GM12878 (cell line): ENCODE measurements around the gene CD2. TPM values are rescaled to one million over a fixed set of nuclear protein-coding genes. Genes with fewer than 3 reads are reported as not detected.

ENCODE experiments used
- ATAC-seq: fragments of 200-7000 bp; cut with Tn5 transposase; 3 replicates; pipeline ENCODE4 v1.9.1; 2020; ENCODE audit warnings: mild to moderate bottlenecking, moderate library complexity
- BruUV-seq: library from RNA; stranded (reverse); fragments of 400-500 nt; replicated peaks from 2 replicates; lab custom pipeline; 2021; lab: Mats Ljungman, UMichigan
- CTCF ChIA-PET: fragments of 300-600 bp; sonication (Branson Sonifier 250); formaldehyde crosslinking; extraction: SDS; loops from one replicate; lab custom pipeline; 2021; ENCODE audit warnings: inconsistent platforms; lab: Yijun Ruan, JAX
- POLR2A ChIA-PET: fragments of 350-600 bp; formaldehyde crosslinking; extraction: SDS; loops from one replicate; lab custom pipeline; 2021; ENCODE audit warnings: inconsistent platforms; lab: Charles Lee
- RAD21 ChIA-PET: fragments of 300-600 bp; sonication (Branson Sonifier 250); formaldehyde crosslinking; loops from one replicate; lab custom pipeline; 2023; ENCODE audit warnings: antibody characterized with exemption; ENCODE audit not compliant: unreplicated experiment; lab: Charles Lee
- SMC1A ChIA-PET: fragments of 300-600 bp; sonication (Branson Sonifier 250); formaldehyde crosslinking; loops from one replicate; lab custom pipeline; 2023; ENCODE audit not compliant: unreplicated experiment, uncharacterized antibody; lab: Charles Lee
- DNase-seq: peaks from one replicate; pipeline ENCODE4 v3.0.0-alpha.2; 2011; ENCODE audit warnings: low read depth, low spot score
- FAIRE-seq: peaks from 3 replicates; lab custom pipeline; 2011; peaks lifted over from hg19 to GRCh38; lab: Jason Lieb, UNC
- H2AFZ ChIP-seq: 2 replicates; pipeline ENCODE4 v1.6.0; 2011; ENCODE audit warnings: low read depth, low read length, control low read depth; ENCODE audit not compliant: control insufficient read depth
- H3K27ac ChIP-seq: 2 replicates; pipeline ENCODE4 v1.5.1; 2011; ENCODE audit warnings: control low read depth; ENCODE audit not compliant: control insufficient read depth, insufficient read depth
- H3K27me3 ChIP-seq, 2 experiments: replicated peaks in 1 of 2; 2 replicates each; pipeline versions ENCODE4 v1.6.0 to v1.6.1; 2011; ENCODE audit warnings: low read length in 1 of 2; ENCODE audit not compliant: control insufficient read depth in 2 of 2, insufficient read depth in 2 of 2
- H3K36me3 ChIP-seq, 2 experiments: 2 replicates each; pipeline ENCODE4 v1.5.1; 2011; ENCODE audit warnings: low read length in 1 of 2; ENCODE audit not compliant: control insufficient read depth in 2 of 2, insufficient read depth in 2 of 2
- H3K4me1 ChIP-seq: 2 replicates; pipeline ENCODE4 v1.6.1; 2011; ENCODE audit warnings: mild to moderate bottlenecking, low read length, moderate library complexity, mixed read lengths; ENCODE audit not compliant: control insufficient read depth, insufficient read depth
- H3K4me2 ChIP-seq: 2 replicates; pipeline ENCODE4 v1.6.0; 2011; ENCODE audit warnings: control low read depth; ENCODE audit not compliant: control insufficient read depth, insufficient read depth
- H3K4me3 ChIP-seq: fragments of 200-600 bp; sonication (generic); 2 replicates; pipeline ENCODE4 v1.5.1; 2016
- H3K79me2 ChIP-seq: 2 replicates; pipeline ENCODE4 v1.6.0; 2011; ENCODE audit warnings: low read length; ENCODE audit not compliant: control insufficient read depth, insufficient read depth
- H3K9ac ChIP-seq: 2 replicates; pipeline ENCODE4 v1.8.0; 2011; ENCODE audit warnings: low read length, control low read depth, mixed read lengths; ENCODE audit not compliant: control insufficient read depth, insufficient read depth
- H3K9me3 ChIP-seq: replicated peaks from 3 replicates; pipeline ENCODE4 v1.5.1; 2011; ENCODE audit warnings: mild to moderate bottlenecking, low read length; ENCODE audit not compliant: control insufficient read depth, insufficient read depth
- H4K20me1 ChIP-seq: 2 replicates; pipeline ENCODE4 v1.6.0; 2011; ENCODE audit not compliant: control insufficient read depth, insufficient read depth
- BRCA1 ChIP-seq: IDR thresholded peaks from 2 replicates; pipeline ENCODE4 v1.6.1; 2011; ENCODE audit warnings: low read depth, low read length, improper control_type of control experiment
- CBX3 ChIP-seq: fragments of 200-600 bp; sonication (generic); IDR thresholded peaks from 2 replicates; pipeline ENCODE4 v1.6.1; 2016; ENCODE audit warnings: low read depth, borderline replicate concordance
- CREM ChIP-seq: IDR thresholded peaks from 2 replicates; pipeline ENCODE4 v1.6.1; 2014; ENCODE audit warnings: antibody characterized with exemption, low read depth
- EGR1 ChIP-seq, 2 experiments: IDR thresholded peaks; 1 replicate in 1 of 2; 2 replicates in 1 of 2; pipeline ENCODE4 v1.6.1; 2011 to 2012; ENCODE audit warnings: low read depth in 2 of 2, low read length in 2 of 2, borderline replicate concordance in 1 of 2, mild to moderate bottlenecking in 1 of 2, moderate library complexity in 1 of 2
- KAT2A ChIP-seq: conservative IDR thresholded peaks from 2 replicates; pipeline ENCODE4 v1.6.1; 2011; ENCODE audit warnings: low read depth, low read length; ENCODE audit not compliant: control insufficient read depth
- RAD21 ChIP-seq: IDR thresholded peaks from 2 replicates; pipeline ENCODE4 v1.6.1; 2011; ENCODE audit warnings: mild to moderate bottlenecking, low read depth, low read length, moderate library complexity; ENCODE audit not compliant: insufficient read depth
- RAD51 ChIP-seq: fragments of 450-650 bp; IDR thresholded peaks from 2 replicates; pipeline ENCODE4 v1.6.1; 2016; ENCODE audit warnings: moderate library complexity, mild to moderate bottlenecking, inconsistent platforms
- SPI1 ChIP-seq: IDR thresholded peaks from 2 replicates; pipeline ENCODE4 v1.6.1; 2011; ENCODE audit warnings: low read depth, mild to moderate bottlenecking, low read length, moderate library complexity, borderline replicate concordance; ENCODE audit not compliant: insufficient read depth
- ZBED1 ChIP-seq: IDR thresholded peaks from 2 replicates; pipeline ENCODE4 v1.6.1; 2016; ENCODE audit warnings: borderline replicate concordance
- ZNF384 ChIP-seq: IDR thresholded peaks from 2 replicates; pipeline ENCODE4 v1.6.1; 2012; ENCODE audit warnings: low read depth, mild to moderate bottlenecking, low read length, improper control_type of control experiment, borderline replicate concordance
- whole genome bisulfite sequencing: methylation state at CpG from one replicate; pipeline ENCODE4 v1.1.6; 2016; ENCODE audit warnings: low lambda C conversion rate; ENCODE audit not compliant: insufficient replicate concordance, insufficient coverage; ENCODE audit errors: missing lambda C conversion rate; 5-methylcytosine and 5-hydroxymethylcytosine counted together
- in situ Hi-C: fragments of 300-500 bp; cut with MboI; formaldehyde crosslinking; loops from 9 replicates; pipeline ENCODE4 v1.14.3; 2018; ENCODE audit warnings: mixed read lengths
- intact Hi-C: fragments of 100-400 bp; cut with micrococcal nuclease; formaldehyde crosslinking; loops from one replicate; pipeline ENCODE4 v1.14.2; 2022; ENCODE audit not compliant: unreplicated experiment
- polyA plus RNA-seq, 11 experiments: library from polyadenylated mRNA; depleted of rRNA in 4 of 11; unstranded in 6 of 11; stranded (reverse) in 5 of 11; fragments of >200 nt; fragmentation: Nextera tagmentation in 4 of 11; fragmentation: Illumina TruSeq in 1 of 11; extraction: Ambion mirVana in 4 of 11; extraction: Trizol in 1 of 11; gene quantifications; 1 replicate in 1 of 11; 2 replicates in 10 of 11; pipeline versions ENCODE4 v1.2.1 to v1.2.3, GENCODE V29; 2011 to 2016; ENCODE audit warnings: inconsistent platforms in 2 of 11, missing spikeins in 2 of 11, low read depth in 1 of 11
- total RNA-seq, 4 experiments: library from RNA; depleted of rRNA in 3 of 4; stranded (reverse); fragments of >200 nt in 3 of 4; fragmentation: Illumina TruSeq in 1 of 4; extraction: Trizol in 1 of 4; gene quantifications; 2 replicates each; pipeline versions ENCODE4 v1.2.1 to v1.2.3, GENCODE V29; 2013 to 2021
- TF ChIP-seq, protein P1 (sequence below): IDR thresholded peaks from 2 replicates; pipeline ENCODE4 v1.6.1; 2011; ENCODE audit warnings: low read depth, low read length, improper control_type of control experiment, borderline replicate concordance
- TF ChIP-seq, protein P2 (sequence below): fragments of 450-650 bp; formaldehyde crosslinking; IDR thresholded peaks from 2 replicates; pipeline ENCODE4 v1.4.0; 2020; ENCODE audit warnings: mild to moderate bottlenecking, moderate library complexity
- TF ChIP-seq, protein P3 (sequence below): fragments of 450-650 bp; IDR thresholded peaks from 2 replicates; pipeline ENCODE4 v1.6.1; 2017; ENCODE audit warnings: antibody characterized with exemption, mild to moderate bottlenecking, moderate library complexity
- TF ChIP-seq, protein P4 (sequence below): fragments of 450-650 bp; IDR thresholded peaks from 2 replicates; pipeline ENCODE4 v1.6.1; 2014; ENCODE audit warnings: mild to moderate bottlenecking

The CD2 gene
- total and polyA plus RNA-seq, 10 of the 15 experiments (the other 5 are each of a cell fraction or from before 2014, with no cell fraction given): 0.15 to 4.3 (median 2.8) TPM

DNA sequence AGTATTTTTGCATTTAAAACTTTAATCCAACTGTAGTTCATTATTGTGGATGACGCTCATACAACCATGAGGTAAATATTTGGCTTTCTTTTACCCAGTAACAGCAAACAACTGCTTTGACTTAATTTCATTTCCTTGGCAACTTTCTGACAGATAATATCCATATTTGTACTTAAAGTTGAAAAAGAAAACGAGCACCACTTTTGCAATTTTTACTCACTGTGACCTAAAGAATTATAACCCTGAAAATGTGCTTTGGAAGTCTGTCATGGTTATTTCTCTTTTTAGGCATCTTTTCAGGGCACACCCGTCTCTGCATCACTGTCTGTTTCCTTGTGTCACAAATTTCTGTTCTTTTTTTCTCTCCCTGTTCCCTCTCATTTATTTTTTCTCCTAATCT lies 918 bp upstream of the CD2 start (continued):
- TF ChIP-seq, protein P1, sequence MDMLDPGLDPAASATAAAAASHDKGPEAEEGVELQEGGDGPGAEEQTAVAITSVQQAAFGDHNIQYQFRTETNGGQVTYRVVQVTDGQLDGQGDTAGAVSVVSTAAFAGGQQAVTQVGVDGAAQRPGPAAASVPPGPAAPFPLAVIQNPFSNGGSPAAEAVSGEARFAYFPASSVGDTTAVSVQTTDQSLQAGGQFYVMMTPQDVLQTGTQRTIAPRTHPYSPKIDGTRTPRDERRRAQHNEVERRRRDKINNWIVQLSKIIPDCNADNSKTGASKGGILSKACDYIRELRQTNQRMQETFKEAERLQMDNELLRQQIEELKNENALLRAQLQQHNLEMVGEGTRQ: no peak
- TF ChIP-seq, protein P2, sequence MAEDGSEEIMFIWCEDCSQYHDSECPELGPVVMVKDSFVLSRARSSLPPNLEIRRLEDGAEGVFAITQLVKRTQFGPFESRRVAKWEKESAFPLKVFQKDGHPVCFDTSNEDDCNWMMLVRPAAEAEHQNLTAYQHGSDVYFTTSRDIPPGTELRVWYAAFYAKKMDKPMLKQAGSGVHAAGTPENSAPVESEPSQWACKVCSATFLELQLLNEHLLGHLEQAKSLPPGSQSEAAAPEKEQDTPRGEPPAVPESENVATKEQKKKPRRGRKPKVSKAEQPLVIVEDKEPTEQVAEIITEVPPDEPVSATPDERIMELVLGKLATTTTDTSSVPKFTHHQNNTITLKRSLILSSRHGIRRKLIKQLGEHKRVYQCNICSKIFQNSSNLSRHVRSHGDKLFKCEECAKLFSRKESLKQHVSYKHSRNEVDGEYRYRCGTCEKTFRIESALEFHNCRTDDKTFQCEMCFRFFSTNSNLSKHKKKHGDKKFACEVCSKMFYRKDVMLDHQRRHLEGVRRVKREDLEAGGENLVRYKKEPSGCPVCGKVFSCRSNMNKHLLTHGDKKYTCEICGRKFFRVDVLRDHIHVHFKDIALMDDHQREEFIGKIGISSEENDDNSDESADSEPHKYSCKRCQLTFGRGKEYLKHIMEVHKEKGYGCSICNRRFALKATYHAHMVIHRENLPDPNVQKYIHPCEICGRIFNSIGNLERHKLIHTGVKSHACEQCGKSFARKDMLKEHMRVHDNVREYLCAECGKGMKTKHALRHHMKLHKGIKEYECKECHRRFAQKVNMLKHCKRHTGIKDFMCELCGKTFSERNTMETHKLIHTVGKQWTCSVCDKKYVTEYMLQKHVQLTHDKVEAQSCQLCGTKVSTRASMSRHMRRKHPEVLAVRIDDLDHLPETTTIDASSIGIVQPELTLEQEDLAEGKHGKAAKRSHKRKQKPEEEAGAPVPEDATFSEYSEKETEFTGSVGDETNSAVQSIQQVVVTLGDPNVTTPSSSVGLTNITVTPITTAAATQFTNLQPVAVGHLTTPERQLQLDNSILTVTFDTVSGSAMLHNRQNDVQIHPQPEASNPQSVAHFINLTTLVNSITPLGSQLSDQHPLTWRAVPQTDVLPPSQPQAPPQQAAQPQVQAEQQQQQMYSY (CRISPR knock-in tag): no peak

DNA sequence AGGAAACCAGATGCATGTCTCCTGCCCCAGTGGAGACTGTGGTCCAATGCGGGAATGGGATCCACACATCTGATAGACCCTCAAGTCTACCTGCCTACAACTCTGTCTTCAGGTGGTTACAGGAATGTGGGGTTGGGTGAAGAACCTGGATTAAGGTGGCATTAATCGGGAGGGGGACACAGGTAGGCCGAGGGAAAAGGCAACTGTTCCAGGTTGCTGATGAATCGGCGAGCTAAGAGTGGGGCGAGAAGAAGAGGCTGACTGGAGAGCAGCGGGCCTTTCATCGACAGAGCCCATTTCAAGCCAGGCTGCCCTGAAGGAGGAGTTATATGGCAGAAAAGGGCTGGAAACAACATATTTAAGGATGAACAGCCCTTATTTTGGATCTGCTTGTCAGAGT lies 836 bp downstream of the CD2 start:
- 75% methylated on average over 8 of the region's 8 CpGs for WGBS
- Histone ChIP-seq H2AFZ (no peak overlapping the region), H3K4me3 (no peak overlapping the region), H3K27me3 (no peaks in the 10 kb centered on the region), H3K79me2 (no peaks in the 10 kb centered on the region), H3K9ac (no peak overlapping the region), H3K27ac (no peak overlapping the region), H4K20me1 (no peaks in the 10 kb centered on the region), H3K9me3 (no peaks in the 10 kb centered on the region), H3K4me1 (no peaks in the 10 kb centered on the region), H3K4me2 (no peak overlapping the region), H3K36me3 (no peaks in the 10 kb centered on the region)
- in situ Hi-C loops (no loop called here), intact Hi-C loops (no loop called here)
- DNase-seq (no peak), ATAC-seq (no peak), FAIRE-seq (no peak)
- RAD21 ChIA-PET: interaction anchor here (0.8 to 1.9 kb wide), 3 partner anchors 9 to 72 kb away, joined by 3 to 6 read pairs (median 6); no protein-coding TSS in a partner anchor
- no TSS peak for BruUV-seq
- SMC1A ChIA-PET: interaction anchor here (1.4 to 2.8 kb wide), 4 partner anchors 9 to 22 kb away, joined by 3 to 21 read pairs (median 14); no protein-coding TSS in a partner anchor
- CTCF ChIA-PET: interaction anchor here (1.1 to 3.1 kb wide), 2 partner anchors 9 to 60 kb away, joined by 3 to 23 read pairs; no protein-coding TSS in a partner anchor
- POLR2A ChIA-PET: interaction anchor here (1.2 kb wide), 1 partner anchor 17 kb away, joined by 5 read pairs; no protein-coding TSS in a partner anchor
- TF ChIP-seq RAD21: no peak
- no peak for TF ChIP-seq CREM
- TF ChIP-seq ZBED1: no peak
- no peak for TF ChIP-seq BRCA1
- TF ChIP-seq, protein P3, sequence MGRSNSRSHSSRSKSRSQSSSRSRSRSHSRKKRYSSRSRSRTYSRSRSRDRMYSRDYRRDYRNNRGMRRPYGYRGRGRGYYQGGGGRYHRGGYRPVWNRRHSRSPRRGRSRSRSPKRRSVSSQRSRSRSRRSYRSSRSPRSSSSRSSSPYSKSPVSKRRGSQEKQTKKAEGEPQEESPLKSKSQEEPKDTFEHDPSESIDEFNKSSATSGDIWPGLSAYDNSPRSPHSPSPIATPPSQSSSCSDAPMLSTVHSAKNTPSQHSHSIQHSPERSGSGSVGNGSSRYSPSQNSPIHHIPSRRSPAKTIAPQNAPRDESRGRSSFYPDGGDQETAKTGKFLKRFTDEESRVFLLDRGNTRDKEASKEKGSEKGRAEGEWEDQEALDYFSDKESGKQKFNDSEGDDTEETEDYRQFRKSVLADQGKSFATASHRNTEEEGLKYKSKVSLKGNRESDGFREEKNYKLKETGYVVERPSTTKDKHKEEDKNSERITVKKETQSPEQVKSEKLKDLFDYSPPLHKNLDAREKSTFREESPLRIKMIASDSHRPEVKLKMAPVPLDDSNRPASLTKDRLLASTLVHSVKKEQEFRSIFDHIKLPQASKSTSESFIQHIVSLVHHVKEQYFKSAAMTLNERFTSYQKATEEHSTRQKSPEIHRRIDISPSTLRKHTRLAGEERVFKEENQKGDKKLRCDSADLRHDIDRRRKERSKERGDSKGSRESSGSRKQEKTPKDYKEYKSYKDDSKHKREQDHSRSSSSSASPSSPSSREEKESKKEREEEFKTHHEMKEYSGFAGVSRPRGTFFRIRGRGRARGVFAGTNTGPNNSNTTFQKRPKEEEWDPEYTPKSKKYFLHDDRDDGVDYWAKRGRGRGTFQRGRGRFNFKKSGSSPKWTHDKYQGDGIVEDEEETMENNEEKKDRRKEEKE: no peak
- TF ChIP-seq KAT2A: no peak
- no peak for TF ChIP-seq ZNF384
- no peak for TF ChIP-seq EGR1 (IDR thresholded peaks at IDR 0.05; ENCODE audit: borderline replicate concordance in 1 of 2, low read depth in 2 of 2, low read length in 2 of 2)
- no peak for TF ChIP-seq RAD51
- TF ChIP-seq CBX3: no peak
- no peak for TF ChIP-seq SPI1
- TF ChIP-seq, protein P4, sequence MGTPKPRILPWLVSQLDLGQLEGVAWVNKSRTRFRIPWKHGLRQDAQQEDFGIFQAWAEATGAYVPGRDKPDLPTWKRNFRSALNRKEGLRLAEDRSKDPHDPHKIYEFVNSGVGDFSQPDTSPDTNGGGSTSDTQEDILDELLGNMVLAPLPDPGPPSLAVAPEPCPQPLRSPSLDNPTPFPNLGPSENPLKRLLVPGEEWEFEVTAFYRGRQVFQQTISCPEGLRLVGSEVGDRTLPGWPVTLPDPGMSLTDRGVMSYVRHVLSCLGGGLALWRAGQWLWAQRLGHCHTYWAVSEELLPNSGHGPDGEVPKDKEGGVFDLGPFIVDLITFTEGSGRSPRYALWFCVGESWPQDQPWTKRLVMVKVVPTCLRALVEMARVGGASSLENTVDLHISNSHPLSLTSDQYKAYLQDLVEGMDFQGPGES: no peak
